Neural crest cell (in vitro differentiated cells): ENCODE results near the gene ADGRB3. TPM values are rescaled to one million over a fixed set of nuclear protein-coding genes. Genes with fewer than 3 reads are reported as not detected.

Experiments used
- DNase-seq: peaks from one replicate; pipeline ENCODE4 v3.0.0; 2021; ENCODE audit warnings: low read depth, mixed read lengths, low spot score
- H3K27ac Mint-ChIP-seq: one replicate; pipeline ENCODE4 v1.8.0; 2021; ENCODE audit warnings: mild to moderate bottlenecking, mixed read lengths; ENCODE audit not compliant: unreplicated experiment
- H3K27me3 Mint-ChIP-seq: 2 replicates; pipeline ENCODE4 v1.8.0; 2021; ENCODE audit warnings: low read depth, mild to moderate bottlenecking, mixed read lengths
- H3K36me3 Mint-ChIP-seq: 2 replicates; pipeline ENCODE4 v1.8.0; 2021; ENCODE audit warnings: low read depth, mild to moderate bottlenecking, mixed read lengths
- H3K4me1 Mint-ChIP-seq: 2 replicates; pipeline ENCODE4 v1.8.0; 2021; ENCODE audit warnings: mixed read lengths
- H3K4me3 Mint-ChIP-seq: one replicate; pipeline ENCODE4 v1.8.0; 2021; ENCODE audit warnings: mild to moderate bottlenecking, mixed read lengths
- H3K9me3 Mint-ChIP-seq: 2 replicates; pipeline ENCODE4 v1.8.0; 2021; ENCODE audit warnings: mixed read lengths
- CTCF ChIP-seq: fragments of 200-600 bp; sonication (generic); conservative IDR thresholded peaks from 2 replicates; pipeline ENCODE4 v1.5.0; 2021; ENCODE audit warnings: antibody characterized with exemption, mild to moderate bottlenecking
- total RNA-seq: library from RNA; stranded (reverse); gene quantifications from 2 replicates; pipeline ENCODE4 v1.2.1, GENCODE V29; 2021

Gene ADGRB3
- total RNA-seq, 1 donor from 2014 or later: 5.1 TPM

DNA sequence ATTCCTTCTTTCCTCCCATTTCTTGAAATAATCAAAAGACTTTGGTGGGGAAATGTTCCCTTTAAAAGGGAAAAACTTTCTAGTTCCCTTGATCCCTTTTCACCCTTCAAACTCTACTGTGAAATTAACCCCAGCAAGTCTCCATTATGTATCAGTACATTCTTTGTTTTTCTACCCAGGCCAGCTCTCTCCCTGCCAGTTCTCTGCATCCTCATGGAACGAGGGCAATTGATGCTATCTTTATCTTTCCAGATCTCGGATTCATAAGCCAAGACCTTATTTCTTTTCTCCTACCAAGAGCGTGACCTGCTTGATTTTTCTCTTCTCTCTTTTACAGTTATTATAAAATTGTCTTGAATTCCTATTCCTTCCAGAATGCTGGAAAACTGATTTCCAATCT is 75.8 kb downstream of the ADGRB3 start:
- Mint-ChIP-seq H3K4me3 (no peak overlapping the region), H3K4me1 (peaks cover 12% of the 10 kb centered on the region), H3K9me3 (no peaks in the 10 kb centered on the region), H3K36me3 (no peaks in the 10 kb centered on the region), H3K27me3 (no peaks in the 10 kb centered on the region), H3K27ac (peak overlapping the region; percentile 9)
- DNase-seq: no peak
- TF ChIP-seq CTCF: no peak

- Mint-ChIP-seq H3K36me3 (no peaks in the 10 kb centered on the region), H3K9me3 (no peaks in the 10 kb centered on the region), H3K4me3 (no peak overlapping the region), H3K4me1 (peaks cover 12% of the 10 kb centered on the region), H3K27me3 (no peaks in the 10 kb centered on the region), H3K27ac (no peak overlapping the region)
- no peak for TF ChIP-seq CTCF
- no peak for DNase-seq
These were observed 76.4 kb downstream of the ADGRB3 start for GRCh38 chr6:68711386-68712000.

DNA sequence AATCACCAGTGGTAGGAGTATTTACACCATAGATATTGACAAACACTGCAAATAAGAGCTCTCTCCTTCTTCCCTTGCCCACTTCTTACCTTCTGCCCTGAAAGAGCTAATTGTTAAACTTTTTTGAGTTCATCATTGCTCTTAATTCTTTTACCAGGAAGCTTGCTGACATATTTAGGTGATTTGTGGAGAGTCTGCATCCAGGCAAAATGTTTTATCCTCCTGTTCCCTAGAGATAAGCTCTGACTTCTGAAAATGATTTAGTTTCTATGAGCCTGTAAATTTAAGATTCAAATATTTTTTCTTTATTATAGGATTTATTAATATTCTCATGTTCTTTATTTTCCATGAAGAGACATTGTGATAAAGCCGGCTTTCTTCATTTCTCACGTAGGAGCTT is 81.5 kb downstream of the ADGRB3 start:
- H3K36me3 Mint-ChIP-seq: no peaks in the 10 kb centered on the region
- DNase-seq: no peak
- no peaks in the 10 kb centered on the region for H3K9me3 Mint-ChIP-seq
- H3K4me1 Mint-ChIP-seq: no peaks in the 10 kb centered on the region
- H3K27ac Mint-ChIP-seq: no peak overlapping the region
- H3K27me3 Mint-ChIP-seq: no peaks in the 10 kb centered on the region
- H3K4me3 Mint-ChIP-seq: no peak overlapping the region
- no peak for TF ChIP-seq CTCF

- no peak for DNase-seq
- no peak for TF ChIP-seq CTCF
- H3K27me3 Mint-ChIP-seq: no peaks in the 10 kb centered on the region
- no peaks in the 10 kb centered on the region for H3K9me3 Mint-ChIP-seq
- no peaks in the 10 kb centered on the region for H3K36me3 Mint-ChIP-seq
- no peak overlapping the region for H3K4me3 Mint-ChIP-seq
- H3K27ac Mint-ChIP-seq: no peak overlapping the region
- H3K4me1 Mint-ChIP-seq: no peaks in the 10 kb centered on the region
These were observed 83.4 kb downstream of the ADGRB3 start for GRCh38 chr6:68718385-68719073.

GRCh38 chr6:68719761-68720160 is 84.7 kb downstream of the ADGRB3 start:
- H3K4me1 Mint-ChIP-seq: no peaks in the 10 kb centered on the region
- H3K36me3 Mint-ChIP-seq: no peaks in the 10 kb centered on the region
- H3K9me3 Mint-ChIP-seq: no peaks in the 10 kb centered on the region
- no peak overlapping the region for H3K27ac Mint-ChIP-seq
- H3K4me3 Mint-ChIP-seq: no peak overlapping the region
- TF ChIP-seq CTCF: no peak
- no peak for DNase-seq
- no peaks in the 10 kb centered on the region for H3K27me3 Mint-ChIP-seq
